Endothelial cell of umbilical vein (primary cell): ENCODE results near the gene ABLIM2. TPM values are rescaled to one million over a fixed set of nuclear protein-coding genes. Genes with fewer than 3 reads are reported as not detected.

Experiments
- BruUV-seq: library from RNA; stranded (reverse); fragments of 400-500 nt; replicated peaks from 2 replicates; lab custom pipeline; 2021; lab: Mats Ljungman, UMichigan
- CTCF ChIA-PET: fragments of 300-600, 350-600 bp; sonication (Branson Sonifier 250); formaldehyde crosslinking; loops from one replicate; lab custom pipeline; 2021; ENCODE audit warnings: antibody characterized with exemption, inconsistent platforms; lab: Charles Lee
- POLR2A ChIA-PET: fragments of 300-600, 350-600 bp; sonication (Branson Sonifier 250); formaldehyde crosslinking; loops from one replicate; lab custom pipeline; 2021; ENCODE audit warnings: antibody characterized with exemption, inconsistent platforms; lab: Charles Lee
- DNase-seq: peaks from one replicate; pipeline ENCODE4 v3.0.0-alpha.2; 2011; ENCODE audit warnings: low read depth, low spot score
- FAIRE-seq: peaks from 2 replicates; lab custom pipeline; 2011; peaks lifted over from hg19 to GRCh38; lab: Jason Lieb, UNC
- H2AFZ ChIP-seq: 2 replicates; pipeline ENCODE4 v1.6.0; 2012; ENCODE audit warnings: low read depth, low read length, control low read depth, inconsistent platforms
- H3K27ac ChIP-seq: 2 replicates; pipeline ENCODE4 v1.5.1; 2011; ENCODE audit warnings: low read depth, mild to moderate bottlenecking, control low read depth, low read length, moderate library complexity; ENCODE audit not compliant: insufficient read depth
- H3K27me3 ChIP-seq, 2 experiments: 2 replicates each; pipeline versions ENCODE4 v1.6.0 to v1.6.1; 2011; ENCODE audit warnings: low read length in 2 of 2, mixed read lengths in 1 of 2; ENCODE audit not compliant: control insufficient read depth in 2 of 2, insufficient read depth in 2 of 2
- H3K36me3 ChIP-seq, 2 experiments: 2 replicates in 1 of 2; 3 replicates in 1 of 2; pipeline ENCODE4 v1.5.1; 2011; ENCODE audit warnings: low read length in 2 of 2, mild to moderate bottlenecking in 1 of 2, moderate library complexity in 1 of 2; ENCODE audit not compliant: control insufficient read depth in 2 of 2, insufficient read depth in 2 of 2; ENCODE audit errors: extremely low read depth in 1 of 2
- H3K4me1 ChIP-seq: 3 replicates; pipeline ENCODE4 v1.5.1; 2011; ENCODE audit warnings: mild to moderate bottlenecking, low read length; ENCODE audit not compliant: control insufficient read depth, insufficient read depth; ENCODE audit errors: extremely low read depth
- H3K4me2 ChIP-seq: 2 replicates; pipeline ENCODE4 v1.6.1; 2011; ENCODE audit warnings: low read length, control low read depth, mixed read lengths; ENCODE audit not compliant: insufficient read depth
- H3K4me3 ChIP-seq, 3 experiments: fragments of 200-600 bp in 1 of 3; sonication (generic), shearing (Covaris generic) in 1 of 3; replicated peaks in 1 of 3; 2 replicates each; pipeline ENCODE4 v1.5.1; 2011 to 2016; ENCODE audit warnings: control low read depth in 3 of 3, low read length in 3 of 3, mild to moderate bottlenecking in 2 of 3, inconsistent platforms in 1 of 3, low read depth in 1 of 3, moderate library complexity in 1 of 3; ENCODE audit not compliant: insufficient read depth in 1 of 3
- H3K79me2 ChIP-seq: 2 replicates; pipeline ENCODE4 v1.6.0; 2012; ENCODE audit warnings: low read length, inconsistent platforms; ENCODE audit not compliant: control insufficient read depth, insufficient read depth
- H3K9ac ChIP-seq: replicated peaks from 2 replicates; pipeline ENCODE3; 2011; ENCODE audit warnings: low read length, control low read depth; ENCODE audit not compliant: insufficient read depth; ENCODE audit errors: extremely low read depth
- H3K9me1 ChIP-seq: replicated peaks from 3 replicates; pipeline ENCODE4 v1.6.0; 2011; ENCODE audit warnings: mild to moderate bottlenecking, low read length; ENCODE audit not compliant: control insufficient read depth, insufficient read depth; ENCODE audit errors: extremely low read depth
- H3K9me3 ChIP-seq: replicated peaks from 2 replicates; pipeline ENCODE4 v1.5.1; 2012; ENCODE audit warnings: low read length, inconsistent platforms; ENCODE audit not compliant: control insufficient read depth, insufficient read depth
- H4K20me1 ChIP-seq: replicated peaks from 2 replicates; pipeline ENCODE3; 2011; ENCODE audit warnings: mild to moderate bottlenecking, low read length; ENCODE audit not compliant: control insufficient read depth, insufficient read depth; ENCODE audit errors: extremely low read depth
- EZH2 ChIP-seq: IDR thresholded peaks from 2 replicates; pipeline ENCODE4 v1.6.1; 2012; ENCODE audit warnings: borderline replicate concordance, low read depth, mild to moderate bottlenecking, moderate library complexity, low read length, inconsistent platforms; ENCODE audit not compliant: severe bottlenecking
- FOS ChIP-seq: IDR thresholded peaks from 2 replicates; pipeline ENCODE4 v1.6.1; 2011; ENCODE audit warnings: mild to moderate bottlenecking, low read length, moderate library complexity, borderline replicate concordance; ENCODE audit not compliant: insufficient read depth
- GATA2 ChIP-seq: IDR thresholded peaks from 2 replicates; pipeline ENCODE4 v1.7.0; 2011; ENCODE audit warnings: low read depth, mild to moderate bottlenecking, moderate library complexity, mixed read lengths, low read length; ENCODE audit not compliant: insufficient read length, insufficient read depth
- JUN ChIP-seq: IDR thresholded peaks from 2 replicates; pipeline ENCODE4 v1.6.1; 2011; ENCODE audit warnings: borderline replicate concordance, low read depth; ENCODE audit not compliant: insufficient read length, insufficient read depth
- MYC ChIP-seq: IDR thresholded peaks from one replicate; pipeline ENCODE4 v1.6.1; 2011; ENCODE audit warnings: mild to moderate bottlenecking, low read depth, low read length
- POLR2A ChIP-seq: IDR thresholded peaks from 2 replicates; pipeline ENCODE4 v1.6.1; 2012; ENCODE audit warnings: low read depth, mild to moderate bottlenecking, control low read depth, low read length
- POLR2AphosphoS5 ChIP-seq: IDR thresholded peaks from 2 replicates; pipeline ENCODE4 v1.6.1; 2012; ENCODE audit warnings: low read depth, mild to moderate bottlenecking, control low read depth, low read length, moderate library complexity; ENCODE audit not compliant: insufficient read depth
- dilution Hi-C: fragments of 300-500 bp; cut with MboI; formaldehyde crosslinking; loops from one replicate; pipeline ENCODE4 v1.15.0; 2019; ENCODE audit warnings: low sequenced_read_pairs; ENCODE audit not compliant: extremely low pct_ligation_motif_present
- intact Hi-C: fragments of 100-400 bp; cut with micrococcal nuclease; formaldehyde crosslinking; loops from one replicate; pipeline ENCODE4 v1.10.0; 2022
- polyA plus RNA-seq, 4 experiments: library from polyadenylated mRNA; depleted of rRNA in 3 of 4; stranded (reverse) in 3 of 4; unstranded in 1 of 4; fragments of >200 nt; gene quantifications; 2 replicates each; pipeline versions ENCODE4 v1.2.1 to v1.2.3, GENCODE V29; 2011 to 2012; ENCODE audit warnings: missing spikeins in 1 of 4
- total RNA-seq: library from RNA; stranded (reverse); gene quantifications from 2 replicates; pipeline ENCODE4 v1.2.3, GENCODE V29; 2021
- TF ChIP-seq, protein P1 (sequence below), 2 donors: IDR thresholded peaks; 1 replicate in 1 of 2; 2 replicates in 1 of 2; pipeline ENCODE4 v1.5.1; 2011; ENCODE audit warnings: low read length in 2 of 2, mild to moderate bottlenecking in 2 of 2, moderate library complexity in 2 of 2, control low read depth in 1 of 2, inconsistent platforms in 1 of 2, low read depth in 1 of 2; ENCODE audit not compliant: insufficient read depth in 1 of 2; ENCODE audit errors: extremely low read depth in 1 of 2
- TF ChIP-seq, protein P2 (sequence below): IDR thresholded peaks from 2 replicates; pipeline ENCODE4 v1.6.1; 2011; ENCODE audit not compliant: insufficient read depth, insufficient read length

Gene ABLIM2
- total and polyA plus RNA-seq, 2 donors (not counting 3 experiments of a cell fraction or from before 2014, with no cell fraction given) = 0.28 to 0.66 TPM

DNA sequence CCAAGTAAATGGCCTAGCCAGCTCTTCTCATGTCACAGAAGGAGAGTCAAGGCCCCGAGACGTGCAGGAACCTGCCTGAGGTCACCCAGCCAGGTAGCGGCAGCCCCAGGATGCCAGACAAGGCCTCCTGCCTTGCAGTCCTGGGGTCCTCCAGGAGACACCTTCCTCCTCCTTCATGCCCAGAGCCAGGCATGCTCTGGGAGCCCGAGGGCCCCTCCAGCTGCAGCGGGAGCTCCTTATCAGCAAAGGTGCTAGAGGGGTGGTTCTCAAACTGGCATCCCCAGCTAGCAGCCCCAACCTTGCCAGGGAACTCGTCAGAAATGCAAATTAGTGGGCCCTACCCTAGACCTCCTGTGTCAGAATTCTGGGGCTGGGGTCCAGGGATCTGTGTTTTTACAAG, 162.7 kb downstream of the ABLIM2 start:
- POLR2A ChIA-PET = no interaction called here
- DNase-seq = no peak
- TF ChIP-seq JUN (no peak), EZH2 (no peak), POLR2A (no peak), FOS (no peak), POLR2AphosphoS5 (no peak), GATA2 (no peak), MYC (no peak)
- TF ChIP-seq, protein P1, sequence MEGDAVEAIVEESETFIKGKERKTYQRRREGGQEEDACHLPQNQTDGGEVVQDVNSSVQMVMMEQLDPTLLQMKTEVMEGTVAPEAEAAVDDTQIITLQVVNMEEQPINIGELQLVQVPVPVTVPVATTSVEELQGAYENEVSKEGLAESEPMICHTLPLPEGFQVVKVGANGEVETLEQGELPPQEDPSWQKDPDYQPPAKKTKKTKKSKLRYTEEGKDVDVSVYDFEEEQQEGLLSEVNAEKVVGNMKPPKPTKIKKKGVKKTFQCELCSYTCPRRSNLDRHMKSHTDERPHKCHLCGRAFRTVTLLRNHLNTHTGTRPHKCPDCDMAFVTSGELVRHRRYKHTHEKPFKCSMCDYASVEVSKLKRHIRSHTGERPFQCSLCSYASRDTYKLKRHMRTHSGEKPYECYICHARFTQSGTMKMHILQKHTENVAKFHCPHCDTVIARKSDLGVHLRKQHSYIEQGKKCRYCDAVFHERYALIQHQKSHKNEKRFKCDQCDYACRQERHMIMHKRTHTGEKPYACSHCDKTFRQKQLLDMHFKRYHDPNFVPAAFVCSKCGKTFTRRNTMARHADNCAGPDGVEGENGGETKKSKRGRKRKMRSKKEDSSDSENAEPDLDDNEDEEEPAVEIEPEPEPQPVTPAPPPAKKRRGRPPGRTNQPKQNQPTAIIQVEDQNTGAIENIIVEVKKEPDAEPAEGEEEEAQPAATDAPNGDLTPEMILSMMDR (IDR thresholded peaks at IDR 0.05; ENCODE audit: extremely low read depth in 1 of 2, insufficient read depth in 1 of 2, low read depth in 1 of 2, low read length in 2 of 2) = no peak
- TF ChIP-seq, protein P2, sequence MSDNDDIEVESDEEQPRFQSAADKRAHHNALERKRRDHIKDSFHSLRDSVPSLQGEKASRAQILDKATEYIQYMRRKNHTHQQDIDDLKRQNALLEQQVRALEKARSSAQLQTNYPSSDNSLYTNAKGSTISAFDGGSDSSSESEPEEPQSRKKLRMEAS = no peak
- Histone ChIP-seq H3K9me3 (no peaks in the 10 kb centered on the region), H3K9ac (no peak overlapping the region), H3K36me3 (no peaks in the 10 kb centered on the region), H3K4me3 (no peak overlapping the region), H4K20me1 (no peaks in the 10 kb centered on the region), H3K9me1 (no peaks in the 10 kb centered on the region), H3K27me3 (no peaks in the 10 kb centered on the region), H2AFZ (no peak overlapping the region), H3K27ac (no peak overlapping the region), H3K4me2 (no peak overlapping the region), H3K4me1 (no peaks in the 10 kb centered on the region), H3K79me2 (no peaks in the 10 kb centered on the region)
- no TSS peak for BruUV-seq
- intact Hi-C loops (no loop called here), dilution Hi-C loops (no loop called here)
- CTCF ChIA-PET = no interaction called here
- no peak for FAIRE-seq
